HEK293 (cell line): Measurements from ENCODE around the gene CACNA1H.

ENCODE experiments used
- CTCF ChIA-PET: fragments of 350-600 bp; formaldehyde crosslinking; extraction: SDS; loops from one replicate; lab custom pipeline; 2021; ENCODE audit warnings: antibody characterized with exemption; lab: Yijun Ruan, JAX
- POLR2A ChIA-PET: fragments of 300-600 bp; formaldehyde crosslinking; extraction: SDS; loops from one replicate; lab custom pipeline; 2020; ENCODE audit warnings: antibody characterized with exemption, inconsistent platforms; lab: Yijun Ruan, JAX
- H3K27ac ChIP-seq: fragments of 200-500 bp; sonication (Bioruptor generic); 2 replicates; pipeline ENCODE4 v1.5.1; 2014; ENCODE audit warnings: low read depth, low read length, control low read depth, inconsistent platforms; ENCODE audit errors: extremely low read depth
- H3K36me3 ChIP-seq, 2 experiments: fragments of 200-500 bp in 1 of 2; sonication (Bioruptor generic) in 1 of 2; 1 replicate in 1 of 2; 2 replicates in 1 of 2; pipeline ENCODE4 v1.5.1; 2014 to 2017; ENCODE audit warnings: inconsistent platforms in 2 of 2, low read length in 2 of 2; ENCODE audit not compliant: control insufficient read depth in 2 of 2, insufficient read depth in 1 of 2
- H3K4me1 ChIP-seq: fragments of 200-500 bp; sonication (Bioruptor generic); 2 replicates; pipeline ENCODE4 v1.5.1; 2014; ENCODE audit warnings: mild to moderate bottlenecking, low read length, inconsistent platforms; ENCODE audit not compliant: control insufficient read depth, insufficient read depth
- H3K4me3 ChIP-seq: 2 replicates; pipeline ENCODE4 v1.5.1; 2011; ENCODE audit warnings: low read depth, mild to moderate bottlenecking, control low read depth, low read length, moderate library complexity
- H3K9me3 ChIP-seq: fragments of 200-500 bp; sonication (Bioruptor generic); 2 replicates; pipeline ENCODE4 v1.5.1; 2014; ENCODE audit warnings: low read depth, low read length, inconsistent platforms; ENCODE audit not compliant: control insufficient read depth, insufficient read depth
- AEBP2 ChIP-seq: fragments of 450-650 bp; formaldehyde crosslinking; IDR thresholded peaks from 2 replicates; pipeline ENCODE4 v1.5.1; 2016; ENCODE audit warnings: missing biosample characterization, missing genetic modification characterization, borderline replicate concordance
- CTCF ChIP-seq: fragments of 450-650 bp; formaldehyde crosslinking; IDR thresholded peaks from 2 replicates; pipeline ENCODE4 v1.5.1; 2016; ENCODE audit warnings: missing biosample characterization, missing genetic modification characterization
- FEZF1 ChIP-seq: fragments of 450-650 bp; formaldehyde crosslinking; IDR thresholded peaks from 2 replicates; pipeline ENCODE4 v1.5.1; 2016; ENCODE audit warnings: missing biosample characterization, missing genetic modification characterization
- GLIS1 ChIP-seq: fragments of 450-650 bp; formaldehyde crosslinking; IDR thresholded peaks from 2 replicates; pipeline ENCODE4 v1.5.1; 2016; ENCODE audit warnings: missing biosample characterization, missing genetic modification characterization
- HIC1 ChIP-seq: fragments of 450-650 bp; formaldehyde crosslinking; IDR thresholded peaks from 2 replicates; pipeline ENCODE4 v1.5.1; 2016; ENCODE audit warnings: missing biosample characterization, missing genetic modification characterization
- PATZ1 ChIP-seq: fragments of 450-650 bp; formaldehyde crosslinking; IDR thresholded peaks from 2 replicates; pipeline ENCODE4 v1.5.1; 2016; ENCODE audit warnings: missing biosample characterization, missing genetic modification characterization
- PRDM1 ChIP-seq: fragments of 450-650 bp; formaldehyde crosslinking; IDR thresholded peaks from 2 replicates; pipeline ENCODE4; 2016; ENCODE audit warnings: missing biosample characterization, missing genetic modification characterization
- RBAK ChIP-seq: fragments of 450-650 bp; formaldehyde crosslinking; IDR thresholded peaks from 2 replicates; pipeline ENCODE4 v1.5.1; 2016; ENCODE audit warnings: missing biosample characterization, missing genetic modification characterization
- ZBTB10 ChIP-seq: fragments of 450-650 bp; formaldehyde crosslinking; IDR thresholded peaks from 2 replicates; pipeline ENCODE4 v1.5.1; 2016; ENCODE audit warnings: missing biosample characterization, missing genetic modification characterization
- ZBTB17 ChIP-seq: fragments of 450-650 bp; formaldehyde crosslinking; IDR thresholded peaks from 2 replicates; pipeline ENCODE4 v1.5.1; 2016; ENCODE audit warnings: missing biosample characterization, missing genetic modification characterization
- ZBTB48 ChIP-seq: fragments of 450-650 bp; formaldehyde crosslinking; IDR thresholded peaks from 2 replicates; pipeline ENCODE4 v1.5.1; 2016; ENCODE audit warnings: missing biosample characterization, missing genetic modification characterization
- ZFP37 ChIP-seq: fragments of 450-650 bp; formaldehyde crosslinking; IDR thresholded peaks from 2 replicates; pipeline ENCODE4 v1.5.1; 2016; ENCODE audit warnings: missing biosample characterization, missing genetic modification characterization
- ZIC2 ChIP-seq: fragments of 450-650 bp; formaldehyde crosslinking; IDR thresholded peaks from 2 replicates; pipeline ENCODE4 v1.5.1; 2016; ENCODE audit warnings: missing biosample characterization, missing genetic modification characterization
- ZNF140 ChIP-seq: fragments of 450-650 bp; formaldehyde crosslinking; IDR thresholded peaks from 2 replicates; pipeline ENCODE4 v1.5.1; 2016; ENCODE audit warnings: missing biosample characterization, missing genetic modification characterization
- ZNF169 ChIP-seq: fragments of 450-650 bp; formaldehyde crosslinking; IDR thresholded peaks from 2 replicates; pipeline ENCODE4 v1.5.1; 2016; ENCODE audit warnings: missing biosample characterization, missing genetic modification characterization
- ZNF2 ChIP-seq: fragments of 450-650 bp; formaldehyde crosslinking; IDR thresholded peaks from 2 replicates; pipeline ENCODE4 v1.5.1; 2016; ENCODE audit warnings: missing biosample characterization, missing genetic modification characterization
- ZNF292 ChIP-seq: fragments of 450-650 bp; formaldehyde crosslinking; IDR thresholded peaks from 2 replicates; pipeline ENCODE4 v1.5.1; 2016; ENCODE audit warnings: low read depth, missing biosample characterization, missing genetic modification characterization, borderline replicate concordance
- ZNF341 ChIP-seq: fragments of 450-650 bp; formaldehyde crosslinking; IDR thresholded peaks from 2 replicates; pipeline ENCODE4; 2016; ENCODE audit warnings: low read depth, missing biosample characterization, missing genetic modification characterization
- ZNF426 ChIP-seq: fragments of 450-650 bp; formaldehyde crosslinking; IDR thresholded peaks from 2 replicates; pipeline ENCODE4 v1.5.1; 2017; ENCODE audit warnings: missing biosample characterization, missing genetic modification characterization, mild to moderate bottlenecking, inconsistent platforms, moderate library complexity
- ZNF639 ChIP-seq: fragments of 450-650 bp; formaldehyde crosslinking; IDR thresholded peaks from 2 replicates; pipeline ENCODE4 v1.5.1; 2016; ENCODE audit warnings: missing biosample characterization, missing genetic modification characterization
- ZNF654 ChIP-seq: fragments of 450-650 bp; formaldehyde crosslinking; IDR thresholded peaks from 2 replicates; pipeline ENCODE4 v1.5.1; 2016; ENCODE audit warnings: low read depth, missing biosample characterization, missing genetic modification characterization
- ZNF670 ChIP-seq: fragments of 450-650 bp; formaldehyde crosslinking; IDR thresholded peaks from 2 replicates; pipeline ENCODE4 v1.5.1; 2016; ENCODE audit warnings: missing biosample characterization, missing genetic modification characterization, low read depth
- ZSCAN18 ChIP-seq: fragments of 450-650 bp; formaldehyde crosslinking; IDR thresholded peaks from 2 replicates; pipeline ENCODE4 v1.5.1; 2016; ENCODE audit warnings: missing biosample characterization, missing genetic modification characterization

Gene CACNA1H

GRCh38 chr16:1105888-1106620, 46.9 kb upstream of the CACNA1H start (continued):
- peak; percentile 44 for TF ChIP-seq ZBTB10
- TF ChIP-seq GLIS1 (tag by site-specific recombination): peak; percentile 96
- TF ChIP-seq ZNF654 (tag by site-specific recombination): peak; percentile 67
- peak; percentile 18; the same call in 1 of the 2 replicates for TF ChIP-seq ZBTB17 (tag by site-specific recombination)
- TF ChIP-seq ZNF2 (tag by site-specific recombination): 0 out of 2 replicates have a peak, but pooled peaks have one; percentile 43
- TF ChIP-seq PATZ1 (tag by site-specific recombination): peak; percentile 70
- 0 out of 2 replicates have a peak, but pooled peaks have one; percentile 27 for TF ChIP-seq ZBTB48 (tag by site-specific recombination)
- TF ChIP-seq CTCF (tag by site-specific recombination): peak; percentile 84
- peak; percentile 83 for TF ChIP-seq HIC1 (tag by site-specific recombination)
- no peak for TF ChIP-seq AEBP2
- no peak for TF ChIP-seq ZNF670 (tag by site-specific recombination)

- no peaks in the 10 kb centered on the region for H3K36me3 ChIP-seq
- no peak overlapping the region for H3K4me3 ChIP-seq
- H3K27ac ChIP-seq: no peak overlapping the region
- H3K4me1 ChIP-seq: no peaks in the 10 kb centered on the region; the same call in 1 of the 2 replicates
- H3K9me3 ChIP-seq: no peaks in the 10 kb centered on the region
- CTCF ChIA-PET: interaction anchor here (0.7 to 2.2 kb wide), 4 partner anchors 42 to 90 kb away, joined by 3 to 11 read pairs (median 4); no protein-coding TSS in a partner anchor
- POLR2A ChIA-PET: no interaction called here
- no peak for TF ChIP-seq ZNF426 (tag by site-specific recombination)
- no peak for TF ChIP-seq RBAK (tag by site-specific recombination)
- TF ChIP-seq ZNF639 (tag by site-specific recombination): no peak
- no peak for TF ChIP-seq PRDM1 (tag by site-specific recombination)
- TF ChIP-seq ZSCAN18 (tag by site-specific recombination): no peak
- no peak for TF ChIP-seq ZFP37 (tag by site-specific recombination)
- no peak for TF ChIP-seq ZNF292 (tag by site-specific recombination)
- TF ChIP-seq ZNF140 (tag by site-specific recombination): no peak
- no peak for TF ChIP-seq ZIC2 (tag by site-specific recombination)
- TF ChIP-seq ZNF341 (tag by site-specific recombination): no peak
- no peak for TF ChIP-seq ZNF169 (tag by site-specific recombination)
- no peak for TF ChIP-seq FEZF1 (tag by site-specific recombination)
Measured at GRCh38 chr16:1106659-1107058, 46.2 kb upstream of the CACNA1H start.
